HepG2 (cell line): ENCODE measurements around the gene UNC5A. TPM values are rescaled to one million over a fixed set of nuclear protein-coding genes. Genes with fewer than 3 reads are reported as not detected.
A peak's percentile ranks its signal among the peaks of the same experiment; 100 is the strongest.

Experiments
- ATAC-seq: fragments of 200-7000 bp; cut with Tn5 transposase; 3 replicates; pipeline ENCODE4 v1.9.1; 2020; ENCODE audit warnings: mild to moderate bottlenecking, moderate library complexity
- BruUV-seq: library from RNA; stranded (reverse); fragments of 400-500 nt; replicated peaks from 2 replicates; lab custom pipeline; 2021; lab: Mats Ljungman, UMichigan
- CTCF ChIA-PET: fragments of 300-600 bp; formaldehyde crosslinking; extraction: SDS; loops from one replicate; lab custom pipeline; 2021; ENCODE audit warnings: low total read pairs, inconsistent platforms, low intra/inter-chr PET ratio; lab: Yijun Ruan, JAX
- POLR2A ChIA-PET: fragments of 350-600 bp; sonication (Branson Sonifier 250); formaldehyde crosslinking; loops from one replicate; lab custom pipeline; 2020; ENCODE audit warnings: antibody characterized with exemption, inconsistent platforms; lab: Yijun Ruan, JAX
- DNase-seq: peaks from one replicate; pipeline ENCODE4 v3.0.0-alpha.2; 2015; ENCODE audit warnings: low spot score
- FAIRE-seq: peaks from 3 replicates; lab custom pipeline; 2011; peaks lifted over from hg19 to GRCh38; lab: Jason Lieb, UNC
- H2AFZ ChIP-seq: one replicate; pipeline ENCODE4 v1.6.1; 2011; ENCODE audit warnings: low read length, inconsistent platforms
- H3K27ac ChIP-seq: fragments of 300-600 bp; 3 replicates; pipeline ENCODE4 v1.8.0; 2011; ENCODE audit warnings: mixed run types, mild to moderate bottlenecking, mixed read lengths, low read length, inconsistent platforms; ENCODE audit not compliant: insufficient read depth; ENCODE audit errors: extremely low read length
- H3K27me3 ChIP-seq, 2 experiments: fragments of 200-600 bp in 1 of 2; 2 replicates in 1 of 2; 3 replicates in 1 of 2; pipeline versions ENCODE4 v1.6.0 to v1.8.0; 2011; ENCODE audit warnings: low read length in 2 of 2, mild to moderate bottlenecking in 2 of 2, moderate library complexity in 2 of 2, inconsistent platforms in 1 of 2; ENCODE audit not compliant: insufficient read depth in 2 of 2, control insufficient read depth in 1 of 2
- H3K36me3 ChIP-seq, 2 experiments: fragments of 200-600 bp in 1 of 2; replicated peaks in 1 of 2; 2 replicates in 1 of 2; 3 replicates in 1 of 2; pipeline versions ENCODE4 v1.5.1 to v1.8.0; 2011; ENCODE audit warnings: low read length in 2 of 2, inconsistent platforms in 1 of 2; ENCODE audit not compliant: insufficient read depth in 2 of 2, control insufficient read depth in 1 of 2
- H3K4me1 ChIP-seq: 2 replicates; pipeline ENCODE4 v1.5.1; 2012; ENCODE audit warnings: low read length, inconsistent platforms; ENCODE audit not compliant: insufficient read depth
- H3K4me2 ChIP-seq: 2 replicates; pipeline ENCODE4 v1.6.0; 2011; ENCODE audit warnings: low read depth, low read length, inconsistent platforms
- H3K4me3 ChIP-seq, 3 experiments: fragments of 200-600 bp in 1 of 3; sonication (generic), shearing (Covaris generic) in 1 of 3; replicated peaks in 1 of 3; 2 replicates each; pipeline ENCODE4 v1.5.1; 2011 to 2016; ENCODE audit warnings: low read length in 3 of 3, inconsistent platforms in 2 of 3, low read depth in 2 of 3, mild to moderate bottlenecking in 2 of 3, control low read depth in 1 of 3, mixed read lengths in 1 of 3; ENCODE audit not compliant: insufficient read depth in 1 of 3
- H3K79me2 ChIP-seq: one replicate; pipeline ENCODE4 v1.6.1; 2011; ENCODE audit warnings: low read length, inconsistent platforms; ENCODE audit not compliant: insufficient read depth
- H3K9ac ChIP-seq: 2 replicates; pipeline ENCODE4 v1.6.0; 2011; ENCODE audit warnings: mild to moderate bottlenecking, low read depth, low read length, inconsistent platforms; ENCODE audit not compliant: insufficient read depth
- H3K9me3 ChIP-seq: 2 replicates; pipeline ENCODE4 v1.5.1; 2012; ENCODE audit warnings: mild to moderate bottlenecking, low read length
- H4K20me1 ChIP-seq: 2 replicates; pipeline ENCODE4 v1.6.0; 2011; ENCODE audit warnings: inconsistent platforms, mild to moderate bottlenecking, low read length, moderate library complexity; ENCODE audit not compliant: insufficient read depth
- CCAR2 ChIP-seq: fragments of 200-400 bp; formaldehyde crosslinking; optimal IDR thresholded peaks from 2 replicates; pipeline ENCODE3; 2018; ENCODE audit warnings: low read depth, mild to moderate bottlenecking, low read length, moderate library complexity
- EHMT2 ChIP-seq: fragments of 200-600 bp; sonication (generic); IDR thresholded peaks from 2 replicates; pipeline ENCODE4 v1.7.0; 2017; ENCODE audit warnings: antibody characterized with exemption, low read depth, low read length, borderline replicate concordance
- HNF4A ChIP-seq: sonication (generic); formaldehyde crosslinking; IDR thresholded peaks from 2 replicates; pipeline ENCODE4 v1.4.0; 2020; ENCODE audit warnings: missing genetic modification reagents
- MIER2 ChIP-seq: IDR thresholded peaks from 2 replicates; pipeline ENCODE4 v1.6.1; 2016; ENCODE audit warnings: missing biosample characterization, missing genetic modification reagents
- PITX1 ChIP-seq: sonication (generic); formaldehyde crosslinking; IDR thresholded peaks from 2 replicates; pipeline ENCODE4 v1.5.1; 2020; ENCODE audit warnings: mild to moderate bottlenecking, missing genetic modification reagents
- SRF ChIP-seq: IDR thresholded peaks from 2 replicates; pipeline ENCODE4 v1.6.1; 2011; ENCODE audit warnings: mild to moderate bottlenecking, low read depth, low read length, moderate library complexity
- ZNF260 ChIP-seq: sonication (generic); formaldehyde crosslinking; IDR thresholded peaks from 2 replicates; pipeline ENCODE4 v1.4.0; 2020; ENCODE audit warnings: missing genetic modification reagents, low read depth, mild to moderate bottlenecking, borderline replicate concordance
- WGBS: methylation state at CpG from one replicate; pipeline ENCODE4 v1.1.6; 2017; ENCODE audit warnings: low lambda C conversion rate; 5-methylcytosine and 5-hydroxymethylcytosine counted together
- in situ Hi-C: cut with HindIII; loops from 2 replicates; pipeline ENCODE4 v1.10.0; 2017; ENCODE audit warnings: low pct_unique_long_range_greater_than_20kb; ENCODE audit not compliant: extremely low pct_ligation_motif_present
- intact Hi-C: fragments of 100-400 bp; cut with micrococcal nuclease; formaldehyde crosslinking; loops from one replicate; pipeline ENCODE4 v1.10.0; 2022; ENCODE audit not compliant: unreplicated experiment
- polyA plus RNA-seq, 8 experiments: library from polyadenylated mRNA; depleted of rRNA in 3 of 8; stranded (reverse) in 7 of 8; unstranded in 1 of 8; fragments of >200 nt; fragmentation: Illumina TruSeq in 4 of 8; extraction: Trizol in 4 of 8; gene quantifications; 2 replicates each; pipeline versions ENCODE4 v1.2.1 to v1.2.3, GENCODE V29; 2011 to 2016; ENCODE audit warnings: low read depth in 4 of 8, missing spikeins in 1 of 8, mixed read lengths in 1 of 8; ENCODE audit not compliant: insufficient read depth in 1 of 8
- total RNA-seq, 5 experiments: library from RNA; depleted of rRNA; stranded (reverse); fragments of >200 nt; fragmentation: Illumina TruSeq; extraction: Trizol; gene quantifications; 2 replicates each; pipeline ENCODE4 v1.2.3, GENCODE V29; 2016; ENCODE audit warnings: low read depth in 1 of 5
- TF ChIP-seq, protein P1 (sequence below): sonication (generic); formaldehyde crosslinking; IDR thresholded peaks from 2 replicates; pipeline ENCODE4 v1.5.0; 2020; ENCODE audit warnings: mild to moderate bottlenecking, missing genetic modification reagents
- TF ChIP-seq, protein P2 (sequence below), 2 experiments: IDR thresholded peaks; 2 replicates each; pipeline ENCODE4 v1.6.1; 2011 to 2012; ENCODE audit warnings: low read length in 2 of 2, borderline replicate concordance in 1 of 2, low read depth in 1 of 2, mild to moderate bottlenecking in 1 of 2, moderate library complexity in 1 of 2
- TF ChIP-seq, protein P3 (sequence below): fragments of 450-650 bp; IDR thresholded peaks from 2 replicates; pipeline ENCODE4 v1.6.1; 2017

UNC5A gene
- total and polyA plus RNA-seq, 2 of the 13 experiments (the other 11 are each of a cell fraction or from before 2014, with no cell fraction given), result not detected

DNA sequence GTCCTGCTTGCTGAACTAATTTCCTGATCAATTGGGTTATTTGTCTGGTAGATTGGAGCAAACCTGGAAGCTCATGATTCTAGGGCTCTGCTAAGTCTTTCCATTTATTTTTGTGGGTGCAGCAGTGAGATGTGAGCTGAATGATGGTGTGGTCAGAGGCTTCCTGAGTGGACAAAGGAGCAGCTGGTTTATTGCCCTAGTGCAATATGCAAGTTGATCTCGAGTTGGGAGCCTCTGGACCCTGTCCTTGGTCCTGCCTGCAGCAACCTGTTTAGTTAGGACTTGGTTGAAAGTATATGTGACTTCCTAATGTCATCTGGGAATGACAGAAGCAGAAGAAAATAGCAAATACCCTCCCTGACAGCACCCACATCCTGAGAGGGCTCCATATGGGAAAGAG lies 4.2 kb upstream of the UNC5A start:
- Histone ChIP-seq H3K4me1 (peaks cover 11% of the 10 kb centered on the region), H3K9me3 (no peaks in the 10 kb centered on the region), H2AFZ (no peak overlapping the region), H3K4me2 (no peak overlapping the region), H3K27me3 (peaks cover 5 to 26% of the 10 kb centered on the region in 2 experiments), H3K4me3 (no peak overlapping the region), H3K9ac (no peak overlapping the region), H3K27ac (no peak overlapping the region), H3K79me2 (no peaks in the 10 kb centered on the region), H3K36me3 (no peaks in the 10 kb centered on the region), H4K20me1 (peaks cover 7% of the 10 kb centered on the region; the same call in 1 of the 2 replicates)
- TF ChIP-seq, protein P1, sequence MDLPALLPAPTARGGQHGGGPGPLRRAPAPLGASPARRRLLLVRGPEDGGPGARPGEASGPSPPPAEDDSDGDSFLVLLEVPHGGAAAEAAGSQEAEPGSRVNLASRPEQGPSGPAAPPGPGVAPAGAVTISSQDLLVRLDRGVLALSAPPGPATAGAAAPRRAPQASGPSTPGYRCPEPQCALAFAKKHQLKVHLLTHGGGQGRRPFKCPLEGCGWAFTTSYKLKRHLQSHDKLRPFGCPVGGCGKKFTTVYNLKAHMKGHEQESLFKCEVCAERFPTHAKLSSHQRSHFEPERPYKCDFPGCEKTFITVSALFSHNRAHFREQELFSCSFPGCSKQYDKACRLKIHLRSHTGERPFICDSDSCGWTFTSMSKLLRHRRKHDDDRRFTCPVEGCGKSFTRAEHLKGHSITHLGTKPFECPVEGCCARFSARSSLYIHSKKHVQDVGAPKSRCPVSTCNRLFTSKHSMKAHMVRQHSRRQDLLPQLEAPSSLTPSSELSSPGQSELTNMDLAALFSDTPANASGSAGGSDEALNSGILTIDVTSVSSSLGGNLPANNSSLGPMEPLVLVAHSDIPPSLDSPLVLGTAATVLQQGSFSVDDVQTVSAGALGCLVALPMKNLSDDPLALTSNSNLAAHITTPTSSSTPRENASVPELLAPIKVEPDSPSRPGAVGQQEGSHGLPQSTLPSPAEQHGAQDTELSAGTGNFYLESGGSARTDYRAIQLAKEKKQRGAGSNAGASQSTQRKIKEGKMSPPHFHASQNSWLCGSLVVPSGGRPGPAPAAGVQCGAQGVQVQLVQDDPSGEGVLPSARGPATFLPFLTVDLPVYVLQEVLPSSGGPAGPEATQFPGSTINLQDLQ, result no peak
- TF ChIP-seq CCAR2 (no peak), SRF (no peak), HNF4A (CRISPR knock-in tag) (no peak), PITX1 (no peak), ZNF260 (CRISPR knock-in tag) (no peak), MIER2 (CRISPR knock-in tag) (peak; percentile 92), EHMT2 (peak; percentile 43; the same call in 1 of the 2 replicates)
- TF ChIP-seq, protein P2, sequence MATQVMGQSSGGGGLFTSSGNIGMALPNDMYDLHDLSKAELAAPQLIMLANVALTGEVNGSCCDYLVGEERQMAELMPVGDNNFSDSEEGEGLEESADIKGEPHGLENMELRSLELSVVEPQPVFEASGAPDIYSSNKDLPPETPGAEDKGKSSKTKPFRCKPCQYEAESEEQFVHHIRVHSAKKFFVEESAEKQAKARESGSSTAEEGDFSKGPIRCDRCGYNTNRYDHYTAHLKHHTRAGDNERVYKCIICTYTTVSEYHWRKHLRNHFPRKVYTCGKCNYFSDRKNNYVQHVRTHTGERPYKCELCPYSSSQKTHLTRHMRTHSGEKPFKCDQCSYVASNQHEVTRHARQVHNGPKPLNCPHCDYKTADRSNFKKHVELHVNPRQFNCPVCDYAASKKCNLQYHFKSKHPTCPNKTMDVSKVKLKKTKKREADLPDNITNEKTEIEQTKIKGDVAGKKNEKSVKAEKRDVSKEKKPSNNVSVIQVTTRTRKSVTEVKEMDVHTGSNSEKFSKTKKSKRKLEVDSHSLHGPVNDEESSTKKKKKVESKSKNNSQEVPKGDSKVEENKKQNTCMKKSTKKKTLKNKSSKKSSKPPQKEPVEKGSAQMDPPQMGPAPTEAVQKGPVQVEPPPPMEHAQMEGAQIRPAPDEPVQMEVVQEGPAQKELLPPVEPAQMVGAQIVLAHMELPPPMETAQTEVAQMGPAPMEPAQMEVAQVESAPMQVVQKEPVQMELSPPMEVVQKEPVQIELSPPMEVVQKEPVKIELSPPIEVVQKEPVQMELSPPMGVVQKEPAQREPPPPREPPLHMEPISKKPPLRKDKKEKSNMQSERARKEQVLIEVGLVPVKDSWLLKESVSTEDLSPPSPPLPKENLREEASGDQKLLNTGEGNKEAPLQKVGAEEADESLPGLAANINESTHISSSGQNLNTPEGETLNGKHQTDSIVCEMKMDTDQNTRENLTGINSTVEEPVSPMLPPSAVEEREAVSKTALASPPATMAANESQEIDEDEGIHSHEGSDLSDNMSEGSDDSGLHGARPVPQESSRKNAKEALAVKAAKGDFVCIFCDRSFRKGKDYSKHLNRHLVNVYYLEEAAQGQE (IDR thresholded peaks at IDR 0.05; ENCODE audit: borderline replicate concordance in 1 of 2, low read depth in 1 of 2, low read length in 2 of 2), result peak; percentile 48 to 91
- TF ChIP-seq, protein P3, sequence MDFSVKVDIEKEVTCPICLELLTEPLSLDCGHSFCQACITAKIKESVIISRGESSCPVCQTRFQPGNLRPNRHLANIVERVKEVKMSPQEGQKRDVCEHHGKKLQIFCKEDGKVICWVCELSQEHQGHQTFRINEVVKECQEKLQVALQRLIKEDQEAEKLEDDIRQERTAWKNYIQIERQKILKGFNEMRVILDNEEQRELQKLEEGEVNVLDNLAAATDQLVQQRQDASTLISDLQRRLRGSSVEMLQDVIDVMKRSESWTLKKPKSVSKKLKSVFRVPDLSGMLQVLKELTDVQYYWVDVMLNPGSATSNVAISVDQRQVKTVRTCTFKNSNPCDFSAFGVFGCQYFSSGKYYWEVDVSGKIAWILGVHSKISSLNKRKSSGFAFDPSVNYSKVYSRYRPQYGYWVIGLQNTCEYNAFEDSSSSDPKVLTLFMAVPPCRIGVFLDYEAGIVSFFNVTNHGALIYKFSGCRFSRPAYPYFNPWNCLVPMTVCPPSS, result no peak
- BruUV-seq, result no TSS peak
- CTCF ChIA-PET, result no interaction called here
- intact Hi-C loops, result no loop called here
- in situ Hi-C loops, result no loop called here
- ATAC-seq, result no peak
- DNase-seq, result no peak
- POLR2A ChIA-PET, result no interaction called here
- FAIRE-seq, result no peak
- WGBS, result 0% methylated on average over 1 of the region's 1 CpG
